ENCODE results near the gene GRM2. TPM values are rescaled to one million over a fixed set of nuclear protein-coding genes. Genes with fewer than 3 reads are reported as not detected.

GRM2 gene
- total and polyA plus RNA-seq, 2 of the 8 experiments (the other 6 are each of a cell fraction or from before 2014, with no cell fraction given): 3.9 to 10.5 TPM

DNA sequence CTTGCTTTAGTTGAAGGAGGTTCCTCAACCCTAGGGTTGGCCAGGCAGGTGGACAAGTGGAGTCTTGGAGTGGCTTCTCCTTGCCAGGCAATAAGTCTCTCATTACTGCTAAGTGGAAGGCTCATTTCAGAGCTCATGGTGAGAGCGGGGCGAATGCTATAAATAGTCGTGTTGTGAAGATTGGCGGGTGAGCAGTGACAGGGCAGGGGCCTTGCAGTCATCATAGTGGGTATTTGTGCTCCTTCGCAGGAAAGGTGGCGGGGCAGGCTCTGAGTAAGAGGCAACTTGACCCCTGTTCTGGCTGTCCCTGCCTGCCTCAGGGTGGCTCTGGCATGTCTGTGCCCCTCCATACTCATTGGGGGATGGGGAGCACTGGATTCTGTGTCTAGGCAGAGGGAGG lies 8.7 kb upstream of the GRM2 start:
- Histone ChIP-seq H3K27ac (ENCODE audit: low read depth, low read length) (no peak overlapping the region), H4K5ac (ENCODE audit: insufficient read length, low read depth, low read length) (no peak overlapping the region), H3K56ac (replicated peaks; ENCODE audit: insufficient read length, low read depth, low read length) (no peak overlapping the region), H4K20me1 (replicated peaks in 1 of 2; ENCODE audit: control insufficient read depth in 1 of 2, insufficient read depth in 2 of 2, low read length in 2 of 2) (no peaks in the 10 kb centered on the region), H3K18ac (ENCODE audit: extremely low read depth, low read length) (no peak overlapping the region), H4K8ac (ENCODE audit: extremely low read depth, insufficient read depth, low read length) (no peak overlapping the region), H3K27me3 (replicated peaks in 1 of 4; ENCODE audit: control insufficient read depth in 3 of 4, extremely low read depth in 1 of 4, insufficient read depth in 3 of 4, low read length in 3 of 4) (no peaks in the 10 kb centered on the region), H3K4me2 (ENCODE audit: insufficient read depth in 1 of 2, low read depth in 2 of 2, low read length in 2 of 2) (no peak overlapping the region), H3K23ac (ENCODE audit: insufficient read length) (no peak overlapping the region), H2BK12ac (ENCODE audit: low read depth, low read length) (no peak overlapping the region), H3K79me2 (ENCODE audit: control insufficient read depth in 1 of 2, insufficient read depth in 2 of 2, low read length in 2 of 2) (no peaks in the 10 kb centered on the region), H3K4ac (replicated peaks; ENCODE audit: insufficient read length, low read depth, low read length) (no peak overlapping the region), H3K9ac (replicated peaks in 1 of 4; ENCODE audit: extremely low read depth in 1 of 4, low read depth in 3 of 4, low read length in 3 of 4) (no peak overlapping the region), H2AK5ac (ENCODE audit: low read depth, low read length) (no peak overlapping the region), H3K9me3 (ENCODE audit: insufficient read depth in 2 of 2, low read depth in 1 of 2, low read length in 1 of 2) (no peaks in the 10 kb centered on the region), H2BK120ac (replicated peaks; ENCODE audit: low read depth, low read length) (no peak overlapping the region), H2AFZ (ENCODE audit: low read length) (no peak overlapping the region), H2BK5ac (ENCODE audit: low read depth, low read length) (no peak overlapping the region), H3K4me3 (ENCODE audit: extremely low read depth in 1 of 4, insufficient read depth in 2 of 4, low read depth in 3 of 4, low read length in 4 of 4) (no peak overlapping the region), H2BK20ac (ENCODE audit: low read length) (no peak overlapping the region), H3K36me3 (ENCODE audit: control insufficient read depth in 2 of 4, insufficient read depth in 4 of 4, low read length in 3 of 4) (no peaks in the 10 kb centered on the region; a peak in 1 of 8 replicates), H3K79me1 (ENCODE audit: low read depth, low read length) (no peaks in the 10 kb centered on the region), H3K4me1 (replicated peaks in 1 of 4; ENCODE audit: control insufficient read depth in 3 of 4, insufficient read depth in 4 of 4, low read length in 3 of 4) (peaks cover 0 to 8% (median 8%) of the 10 kb centered on the region in 4 experiments; a peak in 6 of 7 replicates), H3K23me2 (ENCODE audit: low read depth, low read length) (no peaks in the 10 kb centered on the region), H2BK15ac (ENCODE audit: low read length) (no peak overlapping the region), H4K91ac (replicated peaks; ENCODE audit: insufficient read length, low read length) (no peak overlapping the region), H3K14ac (ENCODE audit: insufficient read length) (no peak overlapping the region)
- no peak for TF ChIP-seq SRF (IDR thresholded peaks at IDR 0.05; ENCODE audit: low read depth, low read length)
- TF ChIP-seq EGR1 (IDR thresholded peaks at IDR 0.05; ENCODE audit: borderline replicate concordance, low read depth, low read length): no peak
- TF ChIP-seq TAF7 (optimal IDR thresholded peaks at IDR 0.05; ENCODE audit: borderline replicate concordance, low read depth, low read length): no peak
- WGBS, 2 experiments (ENCODE audit: extremely low coverage in 1 of 2, insufficient coverage in 1 of 2, insufficient read length in 1 of 2, insufficient replicate concordance in 2 of 2, low coverage in 1 of 2, low lambda C conversion rate in 2 of 2, missing lambda C conversion rate in 1 of 2): 93% methylated on average over 6 of the region's 6 CpGs; no CpG with 5 or more reads in 1 of the 2 experiments
- POLR2A ChIA-PET (ENCODE audit: partially characterized antibody): interaction anchor here (0.7 kb wide), 1 partner anchor 15 kb away, joined by 3 read pairs; no protein-coding TSS in a partner anchor
- DNase-seq (ENCODE audit: low read depth in 1 of 2, low spot score in 2 of 2) (no peak), FAIRE-seq (no peak)
- CTCF ChIA-PET (ENCODE audit: partially characterized antibody): interaction anchor here (0.6 to 2.8 kb wide), 7 partner anchors 8 to 1195 kb away, joined by 3 to 12 read pairs (median 4); partner anchors contain the start of gene CACNA2D2

All from H1 (cell line).